Stomach (tissue), 4 donors: ENCODE results near the gene ADCY10.

Experiments used
- POLR2A ChIP-seq, 4 donors: fragments of 450-650 bp; IDR thresholded peaks; one replicate each; pipeline ENCODE4 v1.6.1; 2016; ENCODE audit warnings: antibody characterized with exemption in 4 of 4, control low read depth in 2 of 4, mild to moderate bottlenecking in 1 of 4, moderate library complexity in 1 of 4
- POLR2AphosphoS5 ChIP-seq, 3 donors: sonication (generic); formaldehyde crosslinking; IDR thresholded peaks; one replicate each; pipeline ENCODE4 v1.6.1; 2016; ENCODE audit warnings: antibody characterized with exemption in 3 of 3
- TF ChIP-seq, protein P1 (sequence below), 7 experiments: fragments of 450-650 bp in 4 of 7; fragments of 200-600 bp in 3 of 7; sonication (generic) in 3 of 7; IDR thresholded peaks; one replicate each; pipeline ENCODE4 v1.5.1; 2016 to 2019; ENCODE audit warnings: antibody characterized with exemption in 7 of 7, control low read depth in 2 of 7, mild to moderate bottlenecking in 1 of 7

DNA sequence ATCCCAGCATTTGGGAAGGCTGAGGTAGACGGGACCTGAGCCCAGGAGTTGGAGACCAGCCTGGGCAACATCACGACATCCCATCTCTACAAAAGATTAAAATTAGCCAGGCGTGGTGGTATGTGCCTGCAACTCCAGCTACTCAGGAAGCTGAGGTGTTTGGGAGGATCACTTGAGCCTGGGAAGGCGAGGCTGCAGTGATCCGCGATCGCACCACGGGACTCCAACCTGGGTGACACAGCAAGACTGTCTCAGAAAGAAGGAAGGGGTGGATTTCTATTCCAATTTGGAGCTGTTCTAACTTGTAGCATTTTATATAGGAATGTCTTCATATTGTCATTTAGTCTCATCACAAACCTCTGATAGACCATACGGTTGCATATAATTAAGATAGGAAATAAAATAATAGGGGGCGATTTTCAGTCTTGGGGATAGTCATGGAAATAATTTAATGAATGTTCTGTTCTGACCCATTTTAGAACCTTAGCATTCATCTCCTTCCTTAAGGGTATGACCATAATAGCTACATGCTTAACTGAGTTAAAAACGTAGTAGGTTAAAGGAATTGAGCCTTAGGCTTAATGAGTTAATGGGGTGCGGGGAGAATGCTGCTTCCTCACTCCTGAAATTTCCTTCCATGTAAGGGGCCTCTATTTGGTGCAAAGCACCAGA lies 93.1 kb downstream of the ADCY10 start:
- TF ChIP-seq POLR2A (IDR thresholded peaks at IDR 0.05) = no peak
- TF ChIP-seq, protein P1, sequence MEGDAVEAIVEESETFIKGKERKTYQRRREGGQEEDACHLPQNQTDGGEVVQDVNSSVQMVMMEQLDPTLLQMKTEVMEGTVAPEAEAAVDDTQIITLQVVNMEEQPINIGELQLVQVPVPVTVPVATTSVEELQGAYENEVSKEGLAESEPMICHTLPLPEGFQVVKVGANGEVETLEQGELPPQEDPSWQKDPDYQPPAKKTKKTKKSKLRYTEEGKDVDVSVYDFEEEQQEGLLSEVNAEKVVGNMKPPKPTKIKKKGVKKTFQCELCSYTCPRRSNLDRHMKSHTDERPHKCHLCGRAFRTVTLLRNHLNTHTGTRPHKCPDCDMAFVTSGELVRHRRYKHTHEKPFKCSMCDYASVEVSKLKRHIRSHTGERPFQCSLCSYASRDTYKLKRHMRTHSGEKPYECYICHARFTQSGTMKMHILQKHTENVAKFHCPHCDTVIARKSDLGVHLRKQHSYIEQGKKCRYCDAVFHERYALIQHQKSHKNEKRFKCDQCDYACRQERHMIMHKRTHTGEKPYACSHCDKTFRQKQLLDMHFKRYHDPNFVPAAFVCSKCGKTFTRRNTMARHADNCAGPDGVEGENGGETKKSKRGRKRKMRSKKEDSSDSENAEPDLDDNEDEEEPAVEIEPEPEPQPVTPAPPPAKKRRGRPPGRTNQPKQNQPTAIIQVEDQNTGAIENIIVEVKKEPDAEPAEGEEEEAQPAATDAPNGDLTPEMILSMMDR (IDR thresholded peaks at IDR 0.05) = no peak
- no peak for TF ChIP-seq POLR2AphosphoS5 (IDR thresholded peaks at IDR 0.05)
